HG02623 (cell line): ENCODE measurements around the gene KIF12.

ENCODE experiments used
- ATAC-seq: cut with Tn5 transposase; IDR thresholded peaks from one replicate; pipeline ENCODE4 v1.9.1; 2021; ENCODE audit warnings: moderate library complexity; ENCODE audit not compliant: unreplicated experiment

Gene KIF12

GRCh38 chr9:114070188-114071103 lies 28.6 kb downstream of the KIF12 start:
- ATAC-seq: no peak

GRCh38 chr9:114069476-114070187 lies 29.5 kb downstream of the KIF12 start:
- ATAC-seq: no peak

- no peak for ATAC-seq
Measured at GRCh38 chr9:114065304-114065703, 33.8 kb downstream of the KIF12 start.

GRCh38 chr9:114061830-114062474 lies 37.1 kb downstream of the KIF12 start:
- no peak for ATAC-seq

GRCh38 chr9:114061292-114061691 lies 37.8 kb downstream of the KIF12 start:
- ATAC-seq: no peak

GRCh38 chr9:114060711-114061110 lies 38.4 kb downstream of the KIF12 start:
- no peak for ATAC-seq

GRCh38 chr9:114060070-114060469 lies 39.0 kb downstream of the KIF12 start:
- no peak for ATAC-seq

- ATAC-seq: no peak
Measured at GRCh38 chr9:114059047-114059803, 39.9 kb downstream of the KIF12 start.

GRCh38 chr9:114058688-114059046 lies 40.4 kb downstream of the KIF12 start:
- no peak for ATAC-seq

GRCh38 chr9:114057161-114057885 lies 41.8 kb downstream of the KIF12 start:
- ATAC-seq: no peak

- no peak for ATAC-seq
Measured at GRCh38 chr9:114056527-114056926, 42.6 kb downstream of the KIF12 start.

- ATAC-seq: no peak
Measured at GRCh38 chr9:114055894-114056293, 43.2 kb downstream of the KIF12 start.

GRCh38 chr9:114055061-114055460 lies 44.0 kb downstream of the KIF12 start:
- ATAC-seq: no peak

GRCh38 chr9:114054191-114054690 lies 44.9 kb downstream of the KIF12 start:
- ATAC-seq: no peak

GRCh38 chr9:114053246-114054005 lies 45.7 kb downstream of the KIF12 start:
- ATAC-seq: no peak

- no peak for ATAC-seq
Measured at GRCh38 chr9:114051706-114052105, 47.4 kb downstream of the KIF12 start.

GRCh38 chr9:114051281-114051680 lies 47.8 kb downstream of the KIF12 start:
- ATAC-seq: no peak

- no peak for ATAC-seq
Measured at GRCh38 chr9:114050646-114051045, 48.4 kb downstream of the KIF12 start.

- no peak for ATAC-seq
Measured at GRCh38 chr9:114050226-114050568, 48.9 kb downstream of the KIF12 start.
